ENCODE measurements around the gene SEMA7A. TPM values are rescaled to one million over a fixed set of nuclear protein-coding genes. Genes with fewer than 3 reads are reported as not detected.

SEMA7A gene
- total and polyA plus RNA-seq, 9 of the 15 experiments (the other 6 are each of a cell fraction or from before 2014, with no cell fraction given), result 0.04 to 8.2 (median 5.4) TPM; not detected in 1

DNA sequence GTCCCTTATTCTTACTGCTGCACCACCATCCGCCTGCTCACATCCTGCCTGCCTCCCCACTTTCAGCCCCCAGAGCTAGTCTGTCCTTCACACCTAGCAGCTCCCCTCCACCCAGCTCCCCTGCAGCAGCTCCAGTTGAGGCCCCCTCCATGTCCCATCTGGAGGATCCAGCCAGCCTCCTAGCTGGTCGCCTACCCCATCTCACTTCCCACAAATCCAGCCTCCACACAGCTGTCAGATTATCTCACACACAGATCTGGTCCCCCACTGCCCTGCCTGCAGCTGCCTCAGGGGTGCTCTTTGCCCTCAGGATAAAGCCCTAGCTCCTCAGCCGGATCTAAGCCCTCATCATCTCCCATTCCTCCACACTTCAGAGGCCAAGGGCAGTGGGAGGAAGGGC lies 8.8 kb upstream of the SEMA7A start:
- ChIA-PET POLR2A (interaction anchor here (0.5 to 1.2 kb wide), 4 partner anchors 14 to 158 kb away, joined by 3 to 5 read pairs (median 4); no protein-coding TSS in a partner anchor), CTCF (ENCODE audit: low intra/inter-chr PET ratio) (no interaction called here)
- TF ChIP-seq SMARCB1 (IDR thresholded peaks at IDR 0.05; ENCODE audit: insufficient read length, low read depth) (no peak), VEZF1 (CRISPR knock-in tag; IDR thresholded peaks at IDR 0.05) (peak; percentile 19; the same call in 1 of the 2 replicates), TARDBP (IDR thresholded peaks at IDR 0.05) (no peak), TFAP4 (CRISPR knock-in tag; IDR thresholded peaks at IDR 0.05; ENCODE audit: borderline replicate concordance) (peak; percentile 60; the same call in 1 of the 2 replicates), HMGXB4 (CRISPR knock-in tag; IDR thresholded peaks at IDR 0.05) (no peak)
- in situ Hi-C loops (cut with MboI), result no loop called here
- Histone ChIP-seq H3K9ac (ENCODE audit: insufficient read depth in 1 of 2, low read depth in 2 of 2, low read length in 2 of 2) (peak overlapping the region in 1 of 2 experiments; percentile 3; a peak in 1 of 4 replicates), H4K20me1 (replicated peaks; ENCODE audit: control insufficient read depth, insufficient read depth, low read length) (no peaks in the 10 kb centered on the region), H3K9me3 (replicated peaks; ENCODE audit: control insufficient read depth, insufficient read depth, low read depth, low read length) (no peaks in the 10 kb centered on the region), H2AFZ (ENCODE audit: low read depth, low read length) (no peak overlapping the region), H3K4me2 (ENCODE audit: insufficient read depth, low read length) (no peak overlapping the region), H3K9me1 (ENCODE audit: control insufficient read depth, insufficient read depth, low read length) (no peaks in the 10 kb centered on the region), H3K27ac (ENCODE audit: extremely low read depth, low read depth, low read length) (no peak overlapping the region), H3K4me1 (replicated peaks in 1 of 2; ENCODE audit: control insufficient read depth in 2 of 2, insufficient read depth in 2 of 2, low read length in 2 of 2) (peaks cover 0 to 7% of the 10 kb centered on the region in 2 experiments; a peak in 4 of 5 replicates), H3K27me3 (ENCODE audit: control insufficient read depth in 2 of 2, insufficient read depth in 2 of 2, low read length in 2 of 2) (no peaks in the 10 kb centered on the region), H3K4me3 (no peak overlapping the region), H3K79me2 (ENCODE audit: control insufficient read depth, insufficient read depth, low read length) (no peaks in the 10 kb centered on the region), H3K36me3 (ENCODE audit: control insufficient read depth, insufficient read depth, low read length) (peaks cover 17% of the 10 kb centered on the region; the same call in 2 of the 3 replicates)
- no TSS peak for BruUV-seq (replicated peaks)
- intact Hi-C loops (cut with micrococcal nuclease), result no loop called here
- peak; percentile 15; the same call in 2 of the 3 replicates for ATAC-seq
- 17% methylated on average over 3 of the region's 3 CpGs for WGBS (ENCODE audit: insufficient coverage, low coverage, missing lambda C conversion rate)
- no peak for FAIRE-seq
- DNase-seq (ENCODE audit: extremely low read depth in 1 of 4, low spot score in 3 of 4), result no peak

Data from K562 (cell line).